Measurements from ENCODE around the gene SEPTIN2. TPM values are rescaled to one million over a fixed set of nuclear protein-coding genes. Genes with fewer than 3 reads are reported as not detected.

Gene SEPTIN2
- total RNA-seq, 4 donors from 2014 or later, result 295 to 372 (median 307) TPM

DNA sequence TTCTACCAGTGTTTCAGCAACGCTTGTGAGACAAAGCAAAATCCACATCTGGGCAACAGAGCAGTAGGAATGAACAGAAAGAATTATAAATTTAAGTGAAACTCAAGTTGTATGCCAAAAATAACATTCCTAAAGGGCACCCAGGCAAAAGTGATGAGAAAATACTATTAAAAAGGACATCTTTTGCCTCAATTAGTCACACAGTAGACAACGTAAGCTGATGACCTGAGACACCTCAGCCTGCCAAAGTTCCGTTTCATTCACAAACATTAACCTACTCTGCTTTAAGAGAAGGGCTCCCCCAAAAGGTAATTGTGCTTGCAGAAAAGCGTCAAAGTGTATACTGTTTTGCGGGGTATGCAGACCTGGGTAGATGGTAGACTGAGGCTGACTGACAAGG is 7.5 kb upstream of the SEPTIN2 start:
- no peak for ATAC-seq (ENCODE audit: low FRiP score)
- no peak for DNase-seq (ENCODE audit: low spot score)
- TF ChIP-seq, protein P1, sequence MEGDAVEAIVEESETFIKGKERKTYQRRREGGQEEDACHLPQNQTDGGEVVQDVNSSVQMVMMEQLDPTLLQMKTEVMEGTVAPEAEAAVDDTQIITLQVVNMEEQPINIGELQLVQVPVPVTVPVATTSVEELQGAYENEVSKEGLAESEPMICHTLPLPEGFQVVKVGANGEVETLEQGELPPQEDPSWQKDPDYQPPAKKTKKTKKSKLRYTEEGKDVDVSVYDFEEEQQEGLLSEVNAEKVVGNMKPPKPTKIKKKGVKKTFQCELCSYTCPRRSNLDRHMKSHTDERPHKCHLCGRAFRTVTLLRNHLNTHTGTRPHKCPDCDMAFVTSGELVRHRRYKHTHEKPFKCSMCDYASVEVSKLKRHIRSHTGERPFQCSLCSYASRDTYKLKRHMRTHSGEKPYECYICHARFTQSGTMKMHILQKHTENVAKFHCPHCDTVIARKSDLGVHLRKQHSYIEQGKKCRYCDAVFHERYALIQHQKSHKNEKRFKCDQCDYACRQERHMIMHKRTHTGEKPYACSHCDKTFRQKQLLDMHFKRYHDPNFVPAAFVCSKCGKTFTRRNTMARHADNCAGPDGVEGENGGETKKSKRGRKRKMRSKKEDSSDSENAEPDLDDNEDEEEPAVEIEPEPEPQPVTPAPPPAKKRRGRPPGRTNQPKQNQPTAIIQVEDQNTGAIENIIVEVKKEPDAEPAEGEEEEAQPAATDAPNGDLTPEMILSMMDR (IDR thresholded peaks at IDR 0.05), result no peak

DNA sequence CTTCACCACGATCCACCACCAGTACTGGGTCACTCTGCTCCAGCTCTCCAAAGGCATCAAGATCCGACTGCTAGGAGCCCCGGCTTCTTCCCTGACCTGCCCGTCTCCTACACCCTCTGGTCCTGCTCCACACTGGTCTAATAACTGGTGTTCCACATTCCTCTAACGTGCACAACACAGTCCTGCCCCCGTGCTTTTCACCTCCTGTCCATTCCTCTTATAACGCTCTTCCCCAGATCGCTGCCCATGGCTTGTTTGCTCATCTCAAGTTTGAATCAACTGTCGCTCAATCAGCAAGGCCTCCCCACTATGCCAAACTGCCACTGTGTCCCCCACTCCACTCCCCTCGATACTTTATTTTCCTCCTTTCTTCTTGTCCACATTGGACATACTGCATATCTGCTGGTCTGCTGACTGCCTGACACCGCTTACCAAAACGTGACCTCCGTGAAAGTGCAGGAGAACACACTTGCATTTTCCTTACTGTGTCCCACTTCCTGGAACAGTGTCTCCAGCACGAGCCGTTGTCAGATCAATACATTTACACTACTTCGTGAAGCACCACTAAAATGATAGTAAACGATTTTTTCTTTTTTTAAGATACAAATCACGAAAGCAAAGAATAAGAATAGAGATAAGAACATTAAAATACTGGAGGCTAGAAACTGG is 6.8 kb upstream of the SEPTIN2 start:
- ATAC-seq (ENCODE audit: low FRiP score) (no peak), DNase-seq (ENCODE audit: low spot score) (no peak)
- TF ChIP-seq, protein P1 (IDR thresholded peaks at IDR 0.05), result no peak

DNA sequence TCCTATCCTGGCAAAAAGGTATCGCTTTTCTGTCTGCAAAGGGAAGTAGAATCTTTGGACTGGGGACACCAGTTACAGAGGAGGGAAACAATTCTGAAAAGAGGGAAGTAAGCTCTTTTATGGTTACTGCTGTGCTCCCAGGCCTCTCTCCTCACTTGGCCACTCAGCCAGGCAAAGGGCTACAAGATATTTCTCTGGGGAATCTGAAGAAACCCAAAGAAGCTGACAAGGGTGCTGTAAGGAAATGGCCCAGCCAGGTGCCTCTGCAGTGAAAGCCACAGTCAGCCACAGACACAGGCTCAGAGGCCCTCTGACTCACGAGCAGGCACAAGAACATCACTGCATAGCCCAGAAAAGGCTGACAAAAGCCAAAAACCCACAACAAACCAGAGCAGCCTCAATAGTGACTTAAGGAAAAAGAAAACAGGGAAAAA is 6.0 kb upstream of the SEPTIN2 start:
- no peak for ATAC-seq (ENCODE audit: low FRiP score)
- TF ChIP-seq, protein P1 (IDR thresholded peaks at IDR 0.05), result no peak
- DNase-seq (ENCODE audit: low spot score), result no peak

DNA sequence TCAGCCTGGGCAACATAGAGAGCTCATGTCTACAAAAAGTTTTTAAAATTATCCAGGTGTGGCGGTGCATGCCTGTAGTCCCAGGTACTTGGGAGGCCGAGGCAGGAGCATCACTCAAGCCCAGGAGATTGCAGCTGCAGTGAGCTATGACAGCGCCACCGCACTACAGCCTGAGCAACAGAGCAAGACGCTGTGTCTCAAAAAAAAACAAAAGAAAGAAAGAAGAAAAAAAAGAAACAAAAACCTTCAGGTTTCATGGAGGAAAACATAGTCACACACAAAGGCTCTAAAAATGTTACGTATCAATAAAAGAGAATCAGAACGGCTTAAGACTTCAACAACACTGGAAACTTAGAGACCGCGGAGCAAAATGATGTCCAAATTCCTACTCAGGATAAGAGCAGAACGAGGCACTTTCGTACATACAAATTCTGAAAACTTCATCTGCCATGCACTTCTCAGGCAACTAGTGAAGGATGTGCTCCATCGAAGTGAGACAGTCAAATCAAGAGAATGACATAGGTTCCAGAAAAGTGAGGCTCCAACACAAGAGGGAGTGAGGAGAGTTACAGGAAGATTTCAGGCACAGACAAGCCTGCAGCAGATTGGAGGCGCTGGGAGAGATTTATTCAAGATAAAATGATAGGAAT is 4.7 kb upstream of the SEPTIN2 start:
- no peak for ATAC-seq (ENCODE audit: low FRiP score)
- TF ChIP-seq, protein P1 (IDR thresholded peaks at IDR 0.05), result no peak
- DNase-seq (ENCODE audit: low spot score), result no peak

DNA sequence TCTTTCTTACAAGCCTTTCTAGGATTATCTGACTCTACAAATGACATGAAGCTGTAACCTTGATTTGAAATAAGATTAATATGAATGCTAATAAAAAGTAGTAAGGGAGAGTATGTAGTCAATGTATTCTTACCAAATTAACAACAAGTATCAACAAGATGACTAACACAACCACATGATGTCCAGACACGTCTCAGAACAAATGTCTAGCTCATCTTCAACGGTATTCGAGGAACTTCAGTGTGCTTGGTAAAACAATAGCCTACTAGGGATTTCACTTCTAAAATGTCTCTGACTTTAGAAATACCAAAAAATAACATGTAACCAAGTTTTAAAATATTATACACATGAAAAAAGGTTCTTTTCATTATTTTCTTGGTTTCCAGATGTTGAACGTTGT is 3.6 kb upstream of the SEPTIN2 start:
- no peak for DNase-seq (ENCODE audit: low spot score)
- TF ChIP-seq, protein P1 (IDR thresholded peaks at IDR 0.05), result no peak
- no peak for ATAC-seq (ENCODE audit: low FRiP score)

DNA sequence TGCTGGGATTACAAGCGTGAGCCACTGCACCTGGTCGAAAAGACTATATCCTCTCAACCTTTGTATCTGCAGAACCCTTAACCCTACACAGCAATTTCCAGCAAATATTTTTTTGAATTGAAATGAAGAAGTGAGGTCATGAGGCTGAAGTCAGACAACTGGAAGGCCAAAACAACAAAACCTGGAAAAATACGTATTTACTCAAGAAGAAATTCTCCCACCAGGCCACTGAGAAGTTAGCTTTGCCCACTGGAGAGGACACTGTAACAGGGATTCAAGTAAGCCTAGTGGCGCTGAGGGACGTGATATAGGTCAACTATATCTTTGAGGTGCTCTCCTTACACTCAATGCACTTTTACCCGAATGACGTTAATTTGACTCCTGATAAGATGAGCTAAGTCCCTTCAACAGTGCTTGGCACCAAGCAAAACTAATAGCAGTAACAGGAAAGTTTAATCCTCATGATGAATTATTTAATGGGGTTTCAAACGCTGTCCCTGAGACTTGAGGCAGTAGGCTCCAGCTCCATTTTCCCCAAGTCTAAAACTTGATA is 2.1 kb upstream of the SEPTIN2 start:
- TF ChIP-seq, protein P1 (IDR thresholded peaks at IDR 0.05), result no peak
- no peak for DNase-seq (ENCODE audit: low spot score)
- ATAC-seq (ENCODE audit: low FRiP score), result no peak

Measured in omental fat pad (tissue), 4 donors.